GM23338 (cell line): ENCODE data around the gene HSPB8. TPM values are rescaled to one million over a fixed set of nuclear protein-coding genes. Genes with fewer than 3 reads are reported as not detected.

Experiments used
- ATAC-seq: fragments of 200-7000 bp; cut with Tn5 transposase; 3 replicates; pipeline ENCODE4 v1.9.1; 2020
- DNase-seq: peaks from one replicate; pipeline ENCODE4 v3.0.0-alpha.2; 2015; ENCODE audit warnings: low spot score
- H2AFZ ChIP-seq: fragments of 200-600 bp; sonication (generic); 2 replicates; pipeline ENCODE4 v1.8.0; 2016; ENCODE audit warnings: antibody characterized with exemption, mild to moderate bottlenecking, moderate library complexity
- H3F3A ChIP-seq: fragments of 200-600 bp; sonication (generic); replicated peaks from 2 replicates; pipeline ENCODE4 v1.8.0; 2017; ENCODE audit warnings: antibody characterized with exemption, mixed run types, low read depth
- H3K27ac ChIP-seq: fragments of 200-600 bp; sonication (generic); 2 replicates; pipeline ENCODE4 v1.6.1; 2016; ENCODE audit warnings: low read depth
- H3K27me3 ChIP-seq: fragments of 200-600 bp; sonication (generic); 2 replicates; pipeline ENCODE4 v1.8.0; 2016; ENCODE audit warnings: mild to moderate bottlenecking, mixed run types, moderate library complexity; ENCODE audit not compliant: insufficient read depth
- H3K36me3 ChIP-seq: fragments of 200-600 bp; sonication (generic); 2 replicates; pipeline ENCODE4 v1.8.0; 2016; ENCODE audit warnings: mild to moderate bottlenecking; ENCODE audit not compliant: insufficient read depth
- H3K4me1 ChIP-seq: fragments of 200-600 bp; sonication (generic); 2 replicates; pipeline ENCODE4 v1.8.0; 2016; ENCODE audit warnings: mild to moderate bottlenecking, moderate library complexity; ENCODE audit not compliant: insufficient read depth
- H3K4me2 ChIP-seq: fragments of 200-600 bp; sonication (generic); 2 replicates; pipeline ENCODE4 v1.7.1; 2017; ENCODE audit warnings: mixed run types
- H3K4me3 ChIP-seq: fragments of 200-600 bp; sonication (generic); 2 replicates; pipeline ENCODE4 v1.6.1; 2016; ENCODE audit warnings: mixed run types
- H3K79me2 ChIP-seq: fragments of 200-600 bp; sonication (generic); replicated peaks from 2 replicates; pipeline ENCODE4 v1.8.0; 2017; ENCODE audit warnings: mild to moderate bottlenecking; ENCODE audit not compliant: insufficient read depth
- H3K9me2 ChIP-seq: fragments of 200-600 bp; sonication (generic); 2 replicates; pipeline ENCODE4 v1.8.0; 2017; ENCODE audit not compliant: insufficient read depth
- H4K20me1 ChIP-seq: fragments of 200-600 bp; sonication (generic); replicated peaks from 2 replicates; pipeline ENCODE4 v1.8.0; 2017; ENCODE audit warnings: mild to moderate bottlenecking; ENCODE audit not compliant: insufficient read depth
- H3K27ac Mint-ChIP-seq: 2 replicates; pipeline ENCODE4 v1.8.0; 2020; ENCODE audit warnings: inconsistent platforms, mild to moderate bottlenecking, moderate library complexity, mixed read lengths
- H3K27me3 Mint-ChIP-seq: 3 replicates; pipeline ENCODE4 v1.8.0; 2022; ENCODE audit warnings: low read depth, mild to moderate bottlenecking, moderate library complexity, mixed read lengths, inconsistent platforms; ENCODE audit not compliant: insufficient read depth, poor library complexity
- H3K36me3 Mint-ChIP-seq: 3 replicates; pipeline ENCODE4 v1.8.0; 2021; ENCODE audit warnings: low read depth, mild to moderate bottlenecking, inconsistent platforms, moderate library complexity, mixed read lengths
- H3K4me1 Mint-ChIP-seq: 3 replicates; pipeline ENCODE4 v1.8.0; 2020; ENCODE audit warnings: mild to moderate bottlenecking, inconsistent platforms, mixed read lengths
- H3K4me3 Mint-ChIP-seq: 3 replicates; pipeline ENCODE4 v1.8.0; 2021; ENCODE audit warnings: moderate library complexity, mild to moderate bottlenecking, inconsistent platforms, mixed read lengths
- H3K9me3 Mint-ChIP-seq: 3 replicates; pipeline ENCODE4 v1.8.0; 2020; ENCODE audit warnings: moderate library complexity, mild to moderate bottlenecking, inconsistent platforms, mixed read lengths
- CREB1 ChIP-seq: fragments of 250-450 bp; sonication (Bioruptor Pico); IDR thresholded peaks from 2 replicates; pipeline ENCODE4 v1.5.0; 2020; ENCODE audit warnings: low read depth, mild to moderate bottlenecking, moderate library complexity
- CTCF ChIP-seq, 2 experiments: fragments of 200-600 bp in 1 of 2; sonication (generic) in 1 of 2; conservative IDR thresholded peaks; 2 replicates each; pipeline versions ENCODE4 v1.5.1 to v1.6.1; 2016 to 2017; ENCODE audit warnings: antibody characterized with exemption in 2 of 2, low read depth in 2 of 2, mild to moderate bottlenecking in 2 of 2, moderate library complexity in 1 of 2
- EZH2 ChIP-seq: fragments of 200-600 bp; sonication (generic); IDR thresholded peaks from one replicate; pipeline ENCODE4 v1.8.0; 2017; ENCODE audit warnings: antibody characterized with exemption, mild to moderate bottlenecking, low read depth; ENCODE audit not compliant: unreplicated experiment
- EZH2phosphoT487 ChIP-seq: fragments of 200-600 bp; sonication (generic); IDR thresholded peaks from one replicate; pipeline ENCODE4 v1.8.1; 2018; ENCODE audit warnings: antibody characterized with exemption; ENCODE audit not compliant: unreplicated experiment
- JUNB ChIP-seq: IDR thresholded peaks from one replicate; pipeline ENCODE4 v1.6.1; 2016; ENCODE audit warnings: antibody characterized with exemption; ENCODE audit not compliant: unreplicated experiment
- NANOG ChIP-seq: IDR thresholded peaks from 2 replicates; pipeline ENCODE4 v1.6.1; 2016; ENCODE audit warnings: antibody characterized with exemption, borderline replicate concordance
- POLR2AphosphoS5 ChIP-seq: IDR thresholded peaks from 2 replicates; pipeline ENCODE4 v1.6.1; 2016; ENCODE audit warnings: antibody characterized with exemption, low read depth
- REST ChIP-seq: IDR thresholded peaks from one replicate; pipeline ENCODE4 v1.6.1; 2018; ENCODE audit warnings: antibody characterized with exemption; ENCODE audit not compliant: unreplicated experiment
- STAT1 ChIP-seq: IDR thresholded peaks from one replicate; pipeline ENCODE4 v1.6.1; 2016; ENCODE audit warnings: antibody characterized with exemption; ENCODE audit not compliant: unreplicated experiment
- ZNF114 ChIP-seq: fragments of 250-450 bp; sonication (Bioruptor Pico); IDR thresholded peaks from 2 replicates; pipeline ENCODE4 v1.5.0; 2020; ENCODE audit warnings: mild to moderate bottlenecking, moderate library complexity
- ZNF331 ChIP-seq: fragments of 250-450 bp; sonication (Bioruptor Pico); IDR thresholded peaks from 2 replicates; pipeline ENCODE4 v1.5.0; 2020; ENCODE audit warnings: low read depth, mild to moderate bottlenecking, moderate library complexity
- ZNF462 ChIP-seq: fragments of 250-450 bp; sonication (Bioruptor Pico); IDR thresholded peaks from 2 replicates; pipeline ENCODE4 v1.5.0; 2020; ENCODE audit warnings: mild to moderate bottlenecking, moderate library complexity
- polyA plus RNA-seq: library from polyadenylated mRNA; unstranded; fragments of >200 nt; fragmentation: Nextera tagmentation; extraction: Ambion mirVana; gene quantifications from 2 replicates; pipeline ENCODE4 v1.2.1, GENCODE V29; 2016
- total RNA-seq: library from RNA; depleted of rRNA; stranded (reverse); fragments of >200 nt; shearing (Covaris generic); gene quantifications from 2 replicates; pipeline ENCODE4 v1.2.3, GENCODE V29; 2014
- TF ChIP-seq, protein P1 (sequence below): IDR thresholded peaks from 2 replicates; pipeline ENCODE4 v1.6.1; 2016; ENCODE audit warnings: antibody characterized with exemption

Gene HSPB8
- total and polyA plus RNA-seq, 2 experiments from 2014 or later = 3.5 to 4.8 TPM

DNA sequence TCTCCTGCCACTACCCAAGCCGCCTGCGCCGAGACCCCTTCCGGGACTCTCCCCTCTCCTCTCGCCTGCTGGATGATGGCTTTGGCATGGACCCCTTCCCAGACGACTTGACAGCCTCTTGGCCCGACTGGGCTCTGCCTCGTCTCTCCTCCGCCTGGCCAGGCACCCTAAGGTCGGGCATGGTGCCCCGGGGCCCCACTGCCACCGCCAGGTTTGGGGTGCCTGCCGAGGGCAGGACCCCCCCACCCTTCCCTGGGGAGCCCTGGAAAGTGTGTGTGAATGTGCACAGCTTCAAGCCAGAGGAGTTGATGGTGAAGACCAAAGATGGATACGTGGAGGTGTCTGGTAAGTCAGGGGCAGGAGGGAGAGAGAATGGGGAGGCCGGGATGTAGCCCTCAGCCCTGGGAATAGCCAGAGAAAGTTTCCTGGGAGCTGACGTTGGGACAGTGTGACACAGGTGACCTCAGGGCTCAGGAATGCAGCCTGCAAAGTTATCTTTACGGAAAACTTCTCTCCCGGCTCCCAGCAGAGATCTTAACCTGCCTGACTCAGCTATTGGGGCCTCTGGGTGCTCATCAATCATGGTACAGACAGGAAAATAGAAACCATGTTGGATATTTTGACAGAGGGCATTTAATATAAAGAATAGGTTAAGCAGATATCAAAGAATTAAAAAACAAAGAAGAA lies 747 bp downstream of the HSPB8 start:
- H3K27ac Mint-ChIP-seq = peak overlapping the region; percentile 79
- TF ChIP-seq POLR2AphosphoS5 (no peak), CREB1 (no peak), ZNF462 (CRISPR knock-in tag) (no peak), ZNF114 (CRISPR knock-in tag) (no peak), STAT1 (no peak), ZNF331 (CRISPR knock-in tag) (no peak), EZH2 (no peak), EZH2phosphoT487 (no peak), REST (no peak), NANOG (no peak), JUNB (no peak), CTCF (conservative IDR thresholded peaks at IDR 0.05; ENCODE audit: low read depth in 2 of 2) (no peak)
- TF ChIP-seq, protein P1, sequence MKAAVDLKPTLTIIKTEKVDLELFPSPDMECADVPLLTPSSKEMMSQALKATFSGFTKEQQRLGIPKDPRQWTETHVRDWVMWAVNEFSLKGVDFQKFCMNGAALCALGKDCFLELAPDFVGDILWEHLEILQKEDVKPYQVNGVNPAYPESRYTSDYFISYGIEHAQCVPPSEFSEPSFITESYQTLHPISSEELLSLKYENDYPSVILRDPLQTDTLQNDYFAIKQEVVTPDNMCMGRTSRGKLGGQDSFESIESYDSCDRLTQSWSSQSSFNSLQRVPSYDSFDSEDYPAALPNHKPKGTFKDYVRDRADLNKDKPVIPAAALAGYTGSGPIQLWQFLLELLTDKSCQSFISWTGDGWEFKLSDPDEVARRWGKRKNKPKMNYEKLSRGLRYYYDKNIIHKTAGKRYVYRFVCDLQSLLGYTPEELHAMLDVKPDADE = no peak
- Histone ChIP-seq H3K4me2 (peak overlapping the region; percentile 91), H3K4me1 (peaks cover 43% of the 10 kb centered on the region), H3K27me3 (no peaks in the 10 kb centered on the region), H4K20me1 (no peaks in the 10 kb centered on the region), H3K9me2 (no peaks in the 10 kb centered on the region), H3K27ac (no peak overlapping the region), H2AFZ (peak overlapping the region; percentile 63), H3K36me3 (no peaks in the 10 kb centered on the region), H3F3A (no peaks in the 10 kb centered on the region), H3K79me2 (no peaks in the 10 kb centered on the region), H3K4me3 (peak overlapping the region; percentile 57; the same call in 1 of the 2 replicates)
- peak overlapping the region; percentile 58 for H3K4me3 Mint-ChIP-seq
- H3K36me3 Mint-ChIP-seq = no peaks in the 10 kb centered on the region
- DNase-seq = peak; percentile 83
- peak; percentile 58 for ATAC-seq
- H3K27me3 Mint-ChIP-seq = peaks cover 3% of the 10 kb centered on the region
- peaks cover 45% of the 10 kb centered on the region for H3K4me1 Mint-ChIP-seq
- no peaks in the 10 kb centered on the region for H3K9me3 Mint-ChIP-seq
